Measurements from ENCODE around the gene CREM.

DNA sequence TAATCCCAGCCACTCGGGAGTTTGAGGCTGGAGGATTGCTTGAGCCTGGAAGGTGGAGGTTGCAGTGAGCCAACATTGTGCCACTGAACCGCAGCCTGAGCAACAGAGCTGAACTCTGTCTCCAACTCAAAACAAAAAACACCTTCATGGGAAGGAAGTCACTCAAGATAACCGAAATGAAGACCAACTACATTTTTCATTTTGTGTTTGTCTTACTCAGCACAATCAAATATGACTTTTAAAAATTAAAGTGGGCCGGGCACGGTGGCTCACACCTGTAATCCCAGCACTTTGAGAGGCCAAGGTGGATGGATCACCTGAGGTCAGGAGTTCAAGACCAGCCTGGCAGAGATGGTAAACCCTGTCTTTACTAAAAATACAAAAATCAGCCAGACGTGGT, 40.0 kb downstream of the CREM start:
- TF ChIP-seq, protein P1, sequence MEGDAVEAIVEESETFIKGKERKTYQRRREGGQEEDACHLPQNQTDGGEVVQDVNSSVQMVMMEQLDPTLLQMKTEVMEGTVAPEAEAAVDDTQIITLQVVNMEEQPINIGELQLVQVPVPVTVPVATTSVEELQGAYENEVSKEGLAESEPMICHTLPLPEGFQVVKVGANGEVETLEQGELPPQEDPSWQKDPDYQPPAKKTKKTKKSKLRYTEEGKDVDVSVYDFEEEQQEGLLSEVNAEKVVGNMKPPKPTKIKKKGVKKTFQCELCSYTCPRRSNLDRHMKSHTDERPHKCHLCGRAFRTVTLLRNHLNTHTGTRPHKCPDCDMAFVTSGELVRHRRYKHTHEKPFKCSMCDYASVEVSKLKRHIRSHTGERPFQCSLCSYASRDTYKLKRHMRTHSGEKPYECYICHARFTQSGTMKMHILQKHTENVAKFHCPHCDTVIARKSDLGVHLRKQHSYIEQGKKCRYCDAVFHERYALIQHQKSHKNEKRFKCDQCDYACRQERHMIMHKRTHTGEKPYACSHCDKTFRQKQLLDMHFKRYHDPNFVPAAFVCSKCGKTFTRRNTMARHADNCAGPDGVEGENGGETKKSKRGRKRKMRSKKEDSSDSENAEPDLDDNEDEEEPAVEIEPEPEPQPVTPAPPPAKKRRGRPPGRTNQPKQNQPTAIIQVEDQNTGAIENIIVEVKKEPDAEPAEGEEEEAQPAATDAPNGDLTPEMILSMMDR (conservative IDR thresholded peaks at IDR 0.05; ENCODE audit: low read length): no peak
- no peak for TF ChIP-seq EZH2phosphoT487 (IDR thresholded peaks at IDR 0.05; ENCODE audit: borderline replicate concordance)

Measured in Loucy (cell line).